ENCODE measurements around the gene ASXL1. TPM values are rescaled to one million over a fixed set of nuclear protein-coding genes. Genes with fewer than 3 reads are reported as not detected.

ASXL1 gene
- total and polyA plus RNA-seq, 9 of the 15 experiments (the other 6 are each of a cell fraction or from before 2014, with no cell fraction given): 6.5 to 65.3 (median 32.3) TPM

GRCh38 chr20:32326504-32326845 is 31.7 kb upstream of the ASXL1 start (continued):
- TF ChIP-seq ZBTB33 (CRISPR knock-in tag; IDR thresholded peaks at IDR 0.05) (no peak), KAT8 (IDR thresholded peaks at IDR 0.05; ENCODE audit: low read depth) (no peak), ZNF217 (CRISPR knock-in tag; IDR thresholded peaks at IDR 0.05) (no peak), BCL6 (CRISPR knock-in tag; IDR thresholded peaks at IDR 0.05) (no peak)

- H3K27me3 ChIP-seq (ENCODE audit: control insufficient read depth in 2 of 2, insufficient read depth in 2 of 2, low read length in 2 of 2): no peaks in the 10 kb centered on the region
- DNase-seq (ENCODE audit: extremely low read depth in 1 of 4, low spot score in 3 of 4): peak in 3 of 4 experiments; percentile 17 to 50 (median 27)
- H3K27ac ChIP-seq (ENCODE audit: extremely low read depth, low read depth, low read length): peak overlapping the region; percentile 55; the same call in 1 of the 3 replicates
- BruUV-seq (replicated peaks): no TSS peak
- H3K4me1 ChIP-seq (replicated peaks in 1 of 2; ENCODE audit: control insufficient read depth in 2 of 2, insufficient read depth in 2 of 2, low read length in 2 of 2): peaks cover 11 to 22% of the 10 kb centered on the region in 2 experiments
- H4K20me1 ChIP-seq (replicated peaks; ENCODE audit: control insufficient read depth, insufficient read depth, low read length): no peaks in the 10 kb centered on the region
- H3K79me2 ChIP-seq (ENCODE audit: control insufficient read depth, insufficient read depth, low read length): no peaks in the 10 kb centered on the region
- peak; percentile 67 for FAIRE-seq
- 68% methylated on average over 9 of the region's 9 CpGs for WGBS (ENCODE audit: insufficient coverage, low coverage, missing lambda C conversion rate)
- no peaks in the 10 kb centered on the region for H3K9me1 ChIP-seq (ENCODE audit: control insufficient read depth, insufficient read depth, low read length)
- intact Hi-C loops (cut with micrococcal nuclease) (no loop called here), in situ Hi-C loops (cut with MboI) (no loop called here)
- peaks cover 21% of the 10 kb centered on the region; the same call in 2 of the 3 replicates for H3K36me3 ChIP-seq (ENCODE audit: control insufficient read depth, insufficient read depth, low read length)
- POLR2A ChIA-PET: interaction anchor here (0.7 to 0.8 kb wide), 2 partner anchors 21 to 495 kb away, joined by 4 to 5 read pairs; no protein-coding TSS in a partner anchor
- no peak overlapping the region for H3K9ac ChIP-seq (ENCODE audit: insufficient read depth in 1 of 2, low read depth in 2 of 2, low read length in 2 of 2)
- H3K9me3 ChIP-seq (replicated peaks; ENCODE audit: control insufficient read depth, insufficient read depth, low read depth, low read length): no peaks in the 10 kb centered on the region
- H3K4me3 ChIP-seq: no peak overlapping the region
- CTCF ChIA-PET (ENCODE audit: low intra/inter-chr PET ratio): no interaction called here
- peak; percentile 58 for ATAC-seq
- H2AFZ ChIP-seq (ENCODE audit: low read depth, low read length): no peak overlapping the region
- no peak overlapping the region for H3K4me2 ChIP-seq (ENCODE audit: insufficient read depth, low read length)
- TF ChIP-seq MXI1 (IDR thresholded peaks at IDR 0.05; ENCODE audit: low read depth, low read length) (no peak), ARID1B (IDR thresholded peaks at IDR 0.05) (peak; percentile 42), MTA2 (IDR thresholded peaks at IDR 0.05; ENCODE audit: low read depth) (0 out of 2 replicates have a peak, but pooled peaks have one; percentile 12), MNT (conservative IDR thresholded peaks at IDR 0.05) (no peak), HDAC1 (IDR thresholded peaks at IDR 0.05) (peak in 1 of 2 experiments; percentile 14; a peak in 1 of 4 replicates), TEAD4 (IDR thresholded peaks at IDR 0.05; ENCODE audit: low read length) (peak; percentile 46), TEAD4 (CRISPR knock-in tag; IDR thresholded peaks at IDR 0.05; ENCODE audit: borderline replicate concordance) (no peak), CBFA2T3 (IDR thresholded peaks at IDR 0.05) (peak; percentile 71), TCFL5 (CRISPR knock-in tag; conservative IDR thresholded peaks at IDR 0.05) (no peak), TAL1 (IDR thresholded peaks at IDR 0.05) (peak; percentile 28; the same call in 1 of the 2 replicates), KDM1A (IDR thresholded peaks at IDR 0.05) (0 out of 4 replicates have a peak, but pooled peaks have one; percentile 11 to 26), CBFA2T2 (conservative IDR thresholded peaks at IDR 0.05) (peak; percentile 51), KLF6 (CRISPR knock-in tag; IDR thresholded peaks at IDR 0.05; ENCODE audit: borderline replicate concordance) (no peak), DNMT1 (IDR thresholded peaks at IDR 0.05) (no peak), RCOR1 (IDR thresholded peaks at IDR 0.05; ENCODE audit: borderline replicate concordance in 1 of 2, low read depth in 2 of 2, low read length in 2 of 2) (0 out of 4 replicates have a peak, but pooled peaks of 1 of the 2 experiments have one; percentile 17), MAZ (CRISPR knock-in tag; conservative IDR thresholded peaks at IDR 0.05 in 1 of 2, IDR thresholded peaks at IDR 0.05 in 1 of 2) (no peak), DPF2 (IDR thresholded peaks at IDR 0.05) (peak; percentile 60)
Measured at GRCh38 chr20:32327087-32327681, 30.9 kb upstream of the ASXL1 start.
